ENCODE results near the gene SPATA31C1. TPM values are rescaled to one million over a fixed set of nuclear protein-coding genes. Genes with fewer than 3 reads are reported as not detected.

Gene SPATA31C1
- total RNA-seq, 1 experiment from 2014 or later, result 0.15 TPM

- no peak overlapping the region for H2AK5ac ChIP-seq (ENCODE audit: insufficient read length, low read length)
- no peak overlapping the region for H2AFZ ChIP-seq (ENCODE audit: low read length)
- H3K14ac ChIP-seq (ENCODE audit: insufficient read depth, low read length), result no peak overlapping the region
- no peak overlapping the region for H4K8ac ChIP-seq (replicated peaks; ENCODE audit: insufficient read length, low read depth, low read length)
- no peak overlapping the region for H3T11ph ChIP-seq (ENCODE audit: low read length)
- H3K56ac ChIP-seq (ENCODE audit: insufficient read length, low read depth, low read length), result no peak overlapping the region
- no peaks in the 10 kb centered on the region for H4K20me1 ChIP-seq (ENCODE audit: control insufficient read depth, insufficient read depth, insufficient read length)
- H2BK120ac ChIP-seq (ENCODE audit: low read depth, low read length, poor library complexity, severe bottlenecking), result no peak overlapping the region
- H2BK20ac ChIP-seq (ENCODE audit: low read depth, low read length, poor library complexity, severe bottlenecking), result no peak overlapping the region
- no peak for TF ChIP-seq CTCF (conservative IDR thresholded peaks at IDR 0.05)
- peak; percentile 25 for DNase-seq
- no peaks in the 10 kb centered on the region for H3K9me3 ChIP-seq (ENCODE audit: control insufficient read depth, low read depth, low read length)
- H3K4me1 Mint-ChIP-seq, result peaks cover 34 to 35% of the 10 kb centered on the region in 2 experiments
- H3K4me1 ChIP-seq (ENCODE audit: insufficient read depth, low read length), result peaks cover 11% of the 10 kb centered on the region; the same call in 1 of the 2 replicates
- no peak overlapping the region for H4K91ac ChIP-seq (ENCODE audit: insufficient read length, low read depth, low read length)
- no peak overlapping the region for H3K4me3 Mint-ChIP-seq
- H3K27me3 ChIP-seq (ENCODE audit: insufficient read depth, low read length), result no peaks in the 10 kb centered on the region
- H3K4ac ChIP-seq (ENCODE audit: low read depth, low read length), result no peak overlapping the region
- H3K27me3 Mint-ChIP-seq (ENCODE audit: low read depth), result peaks cover 1% of the 10 kb centered on the region
- H3K79me1 ChIP-seq (ENCODE audit: insufficient read depth, low read depth, low read length, poor library complexity, severe bottlenecking), result no peaks in the 10 kb centered on the region
- no peaks in the 10 kb centered on the region for H3K79me2 ChIP-seq (ENCODE audit: insufficient read depth, low read length)
- H3K23ac ChIP-seq (ENCODE audit: insufficient read length, low read depth, low read length), result no peak overlapping the region
- no peak overlapping the region for H2BK12ac ChIP-seq (ENCODE audit: insufficient read length, low read depth, low read length)
- H2BK5ac ChIP-seq (ENCODE audit: insufficient read length, low read length), result no peak overlapping the region
- H3K27ac Mint-ChIP-seq, result no peak overlapping the region; a peak in 1 of 7 replicates
- H3K9me3 Mint-ChIP-seq, result peaks cover 0 to 9% of the 10 kb centered on the region in 2 experiments; a peak in 2 of 5 replicates
- peaks cover 2 to 8% (median 3%) of the 10 kb centered on the region in 3 experiments; a peak in 4 of 7 replicates for H3K36me3 Mint-ChIP-seq (ENCODE audit: insufficient read depth in 1 of 3, low read depth in 3 of 3)
- no peak overlapping the region for H2BK15ac ChIP-seq (ENCODE audit: low read depth, low read length)
- no peak overlapping the region for H3K4me2 ChIP-seq (ENCODE audit: insufficient read depth, insufficient read length, low read length)
- WGBS (ENCODE audit: extremely low coverage, insufficient read length, low lambda C conversion rate), result no CpG with 5 or more reads among the region's 5 CpGs
- H4K5ac ChIP-seq (ENCODE audit: insufficient read length, low read depth, low read length), result no peak overlapping the region
- no peak overlapping the region for H3K9ac ChIP-seq (ENCODE audit: extremely low read depth, insufficient read length, low read length)
- H3K27ac ChIP-seq (ENCODE audit: insufficient read length, low read depth, low read length), result no peak overlapping the region
- no peaks in the 10 kb centered on the region for H3K23me2 ChIP-seq (ENCODE audit: insufficient read length, low read depth, low read length, poor library complexity, severe bottlenecking)
- H3K18ac ChIP-seq (ENCODE audit: insufficient read length, low read depth, low read length), result no peak overlapping the region
Measured at GRCh38 chr9:87875831-87876545, 41.8 kb upstream of the SPATA31C1 start.

Measured in H9 (cell line).